ENCODE data around the gene TRAPPC1. TPM values are rescaled to one million over a fixed set of nuclear protein-coding genes. Genes with fewer than 3 reads are reported as not detected.

Gene TRAPPC1
- total RNA-seq, 1 experiment from 2014 or later: 87.8 TPM

- Mint-ChIP-seq H3K9me3 (ENCODE audit: low read depth, unreplicated experiment) (no peaks in the 10 kb centered on the region), H3K36me3 (ENCODE audit: insufficient read depth, unreplicated experiment) (peaks cover 17% of the 10 kb centered on the region), H3K4me3 (ENCODE audit: low read depth, unreplicated experiment) (no peak overlapping the region), H3K27me3 (ENCODE audit: unreplicated experiment) (no peaks in the 10 kb centered on the region), H3K27ac (ENCODE audit: unreplicated experiment) (no peak overlapping the region), H3K4me1 (ENCODE audit: low read depth, unreplicated experiment) (peaks cover 8% of the 10 kb centered on the region)
- no peak for TF ChIP-seq CTCF (IDR thresholded peaks at IDR 0.05; ENCODE audit: unreplicated experiment)
- DNase-seq: peak; percentile 85
- intact Hi-C loops (cut with micrococcal nuclease; ENCODE audit: unreplicated experiment): loop anchor here (10.0 kb wide), 1 partner anchor 47 kb away; the partner anchor contains the start of genes CNTROB and TRAPPC1
- CTCF ChIA-PET: no interaction called here
- no TSS peak for BruUV-seq (replicated peaks)
Measured at GRCh38 chr17:7887482-7888183, 44.1 kb downstream of the TRAPPC1 start.

- CTCF ChIA-PET: no interaction called here
- H3K27me3 Mint-ChIP-seq (ENCODE audit: unreplicated experiment): no peaks in the 10 kb centered on the region
Measured at GRCh38 chr17:7887038-7887481, 44.7 kb downstream of the TRAPPC1 start.

GRCh38 chr17:7886227-7887037 is 45.3 kb downstream of the TRAPPC1 start:
- Mint-ChIP-seq H3K4me1 (ENCODE audit: low read depth, unreplicated experiment) (peaks cover 8% of the 10 kb centered on the region), H3K27me3 (ENCODE audit: unreplicated experiment) (no peaks in the 10 kb centered on the region), H3K36me3 (ENCODE audit: insufficient read depth, unreplicated experiment) (peaks cover 17% of the 10 kb centered on the region), H3K9me3 (ENCODE audit: low read depth, unreplicated experiment) (no peaks in the 10 kb centered on the region), H3K4me3 (ENCODE audit: low read depth, unreplicated experiment) (no peak overlapping the region), H3K27ac (ENCODE audit: unreplicated experiment) (no peak overlapping the region)
- no peak for TF ChIP-seq CTCF (IDR thresholded peaks at IDR 0.05; ENCODE audit: unreplicated experiment)
- BruUV-seq (replicated peaks): no TSS peak
- intact Hi-C loops (cut with micrococcal nuclease; ENCODE audit: unreplicated experiment): loop anchor here (10.0 kb wide), 1 partner anchor 48 kb away; the partner anchor contains the start of genes CNTROB and TRAPPC1
- CTCF ChIA-PET: no interaction called here
- peak; percentile 36 for DNase-seq

More at GRCh38 chr17:7887038-7887481, 44.7 kb downstream of the TRAPPC1 start:
- intact Hi-C loops (cut with micrococcal nuclease; ENCODE audit: unreplicated experiment): loop anchor here (10.0 kb wide), 1 partner anchor 48 kb away; the partner anchor contains the start of genes CNTROB and TRAPPC1
- Mint-ChIP-seq H3K27ac (ENCODE audit: unreplicated experiment) (no peak overlapping the region), H3K4me1 (ENCODE audit: low read depth, unreplicated experiment) (peaks cover 8% of the 10 kb centered on the region), H3K9me3 (ENCODE audit: low read depth, unreplicated experiment) (no peaks in the 10 kb centered on the region), H3K4me3 (ENCODE audit: low read depth, unreplicated experiment) (no peak overlapping the region), H3K36me3 (ENCODE audit: insufficient read depth, unreplicated experiment) (peaks cover 17% of the 10 kb centered on the region)
- no peak for TF ChIP-seq CTCF (IDR thresholded peaks at IDR 0.05; ENCODE audit: unreplicated experiment)
- no peak for DNase-seq
- BruUV-seq (replicated peaks): TSS peak; percentile 50

GRCh38 chr17:7885367-7886226 is 46.1 kb downstream of the TRAPPC1 start:
- no peak overlapping the region for H3K27ac Mint-ChIP-seq (ENCODE audit: unreplicated experiment)
- DNase-seq: peak; percentile 45
- no TSS peak for BruUV-seq (replicated peaks)
- TF ChIP-seq CTCF (IDR thresholded peaks at IDR 0.05; ENCODE audit: unreplicated experiment): no peak
- CTCF ChIA-PET: interaction anchor here (0.6 to 0.7 kb wide), 3 partner anchors 23 to 51 kb away, joined by 4 to 6 read pairs (median 5); no protein-coding TSS in a partner anchor
- H3K27me3 Mint-ChIP-seq (ENCODE audit: unreplicated experiment): no peaks in the 10 kb centered on the region
- intact Hi-C loops (cut with micrococcal nuclease; ENCODE audit: unreplicated experiment): loop anchor here (10.0 kb wide), 1 partner anchor 49 kb away; the partner anchor contains the start of genes CNTROB and TRAPPC1
- no peaks in the 10 kb centered on the region for H3K9me3 Mint-ChIP-seq (ENCODE audit: low read depth, unreplicated experiment)
- H3K36me3 Mint-ChIP-seq (ENCODE audit: insufficient read depth, unreplicated experiment): peaks cover 16% of the 10 kb centered on the region
- H3K4me3 Mint-ChIP-seq (ENCODE audit: low read depth, unreplicated experiment): no peak overlapping the region
- peaks cover 6% of the 10 kb centered on the region for H3K4me1 Mint-ChIP-seq (ENCODE audit: low read depth, unreplicated experiment)
